GM18868 (cell line): ENCODE results near the gene ALK.

Experiments
- ATAC-seq: cut with Tn5 transposase; IDR thresholded peaks from one replicate; pipeline ENCODE4 v1.9.1; 2021; ENCODE audit warnings: mild to moderate bottlenecking, moderate library complexity; ENCODE audit not compliant: unreplicated experiment

ALK gene

DNA sequence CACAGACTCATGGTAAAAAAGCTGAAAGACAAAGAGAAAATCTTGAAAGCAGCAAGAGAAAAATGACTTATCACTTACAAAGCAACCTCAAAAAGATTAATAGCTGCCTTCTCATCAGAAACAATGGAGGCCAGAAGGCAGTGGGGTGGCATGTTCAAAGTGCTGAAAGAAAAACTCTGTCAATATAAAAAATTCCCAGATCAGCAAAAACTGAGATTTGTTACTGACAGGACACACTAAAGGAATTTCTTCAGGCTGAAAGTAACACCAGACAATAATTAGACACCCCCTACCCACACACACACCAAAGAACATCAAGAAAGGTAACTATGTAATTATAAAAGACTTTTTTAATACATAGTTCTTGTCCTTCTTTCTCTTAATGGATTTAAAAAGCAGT lies 495.0 kb downstream of the ALK start:
- ATAC-seq, result no peak

- no peak for ATAC-seq
These were observed 495.5 kb downstream of the ALK start for GRCh38 chr2:29425866-29426265.

DNA sequence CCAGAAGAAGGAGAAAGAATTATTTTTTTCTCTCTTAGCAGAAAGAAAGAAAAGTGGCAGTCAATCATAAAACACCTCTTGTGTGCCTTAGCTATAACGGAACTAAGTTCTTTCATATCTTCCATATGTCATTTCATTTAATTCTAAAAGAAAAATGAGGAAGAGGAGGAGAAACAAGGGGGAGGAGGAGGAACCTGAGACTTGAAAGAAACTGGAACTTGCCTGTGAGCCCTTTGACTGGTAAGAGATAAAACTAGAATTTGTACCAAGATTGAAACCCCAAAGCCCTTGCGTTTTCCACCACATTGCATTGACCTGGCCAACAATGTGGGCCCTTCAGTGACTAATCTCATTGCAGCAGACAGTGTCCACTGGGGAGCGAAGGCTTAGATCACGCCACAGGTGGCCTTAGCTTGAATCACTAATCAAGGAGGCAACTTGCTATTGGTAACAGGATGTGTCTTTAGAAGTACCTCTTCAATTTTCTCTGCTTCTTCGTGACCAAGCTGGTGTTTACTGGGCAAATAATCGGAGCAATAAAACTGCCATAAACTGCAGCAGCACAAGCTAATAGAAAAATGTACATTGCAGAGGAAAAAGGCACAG lies 498.2 kb downstream of the ALK start:
- no peak for ATAC-seq

GRCh38 chr2:29420999-29421782 lies 500.2 kb downstream of the ALK start:
- no peak for ATAC-seq

GRCh38 chr2:29420464-29420863 lies 500.9 kb downstream of the ALK start:
- no peak for ATAC-seq

DNA sequence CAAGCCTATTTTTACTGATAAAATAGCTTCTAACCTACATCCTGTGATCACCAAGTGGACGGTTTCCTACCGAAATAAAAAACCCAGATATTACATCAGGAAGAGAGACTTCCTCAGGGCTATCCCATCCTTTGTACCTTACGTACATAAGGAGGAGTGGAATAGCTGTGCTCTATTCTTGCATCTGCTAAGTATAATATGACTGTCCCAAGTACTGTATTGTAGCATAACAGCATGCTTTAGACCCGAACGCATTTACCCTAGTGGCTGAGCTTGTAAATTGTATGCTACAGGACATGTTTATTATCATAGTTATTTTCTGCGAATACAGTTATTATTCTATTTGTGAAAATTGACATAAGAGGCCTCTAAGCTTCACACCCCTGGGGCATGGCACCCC lies 503.8 kb downstream of the ALK start:
- no peak for ATAC-seq

DNA sequence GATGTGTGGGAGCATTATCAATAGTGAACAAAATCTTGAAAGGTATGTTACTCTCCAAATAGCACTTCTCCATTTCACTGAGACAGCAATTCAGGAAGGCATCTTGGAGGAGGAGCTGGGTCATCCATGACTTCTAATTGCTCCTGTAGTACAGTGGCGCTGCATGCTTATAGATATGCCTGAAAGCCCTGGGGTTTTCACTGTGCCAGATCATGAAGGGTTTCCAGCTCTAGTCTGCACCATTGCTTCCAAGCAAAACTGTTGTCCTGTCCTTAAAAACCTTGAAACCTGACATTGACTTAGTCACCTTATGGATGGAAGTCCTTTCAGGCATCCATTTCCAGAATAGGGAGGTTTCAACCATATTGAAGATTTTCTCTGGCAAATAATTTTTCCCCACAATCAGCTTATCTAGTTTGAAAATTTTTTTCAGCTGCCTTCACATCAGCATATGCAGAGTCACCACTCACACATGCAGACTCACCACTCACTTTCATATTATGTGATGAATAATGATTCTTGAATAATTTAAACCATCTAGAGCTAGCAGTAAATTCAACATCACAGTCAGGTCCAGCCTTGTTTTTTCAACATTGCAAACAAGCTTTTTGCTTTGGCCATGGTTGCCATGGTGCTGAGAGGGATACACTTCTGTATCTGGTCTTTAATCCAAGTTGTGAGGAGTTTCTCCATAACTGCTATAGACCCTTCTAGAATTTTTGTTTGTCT lies 509.0 kb downstream of the ALK start:
- no peak for ATAC-seq

DNA sequence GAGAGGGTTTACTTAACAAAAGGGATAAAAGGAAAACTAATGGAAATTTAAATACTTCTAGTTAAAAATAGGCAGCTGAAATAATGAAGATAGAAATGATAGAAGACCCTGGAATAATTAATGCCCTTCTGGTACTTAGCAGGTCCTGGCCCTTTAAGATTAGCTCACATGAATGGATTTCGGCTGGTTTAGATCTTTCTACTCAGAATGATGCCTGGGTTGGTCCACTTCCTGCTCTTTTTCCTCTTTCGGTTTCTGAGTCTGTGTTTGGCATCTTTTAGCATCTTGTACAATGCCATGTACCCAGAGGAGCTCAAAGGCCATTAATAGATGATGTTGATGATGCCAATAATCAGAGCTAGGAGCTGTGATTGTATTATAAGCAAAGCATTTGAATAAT lies 515.7 kb downstream of the ALK start:
- ATAC-seq, result no peak

DNA sequence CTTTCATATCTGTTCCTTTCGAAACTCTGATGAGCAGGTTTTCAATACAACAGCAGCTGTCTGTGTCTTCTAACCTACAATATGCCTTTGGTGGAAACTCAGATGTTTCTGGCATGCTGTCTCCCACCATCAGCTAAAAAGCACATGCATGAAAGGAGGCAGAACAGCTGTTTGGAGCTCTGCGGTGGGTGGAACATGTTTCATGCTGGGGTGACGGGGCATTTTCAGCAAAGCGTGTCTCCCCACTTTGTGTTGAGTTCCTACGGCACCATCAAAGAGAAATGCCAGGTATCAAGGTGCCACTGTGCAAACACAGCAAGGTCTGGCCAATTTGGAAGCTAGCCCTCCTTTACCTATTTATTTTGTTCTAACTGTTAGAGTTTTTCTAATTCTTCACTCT lies 516.1 kb downstream of the ALK start:
- no peak for ATAC-seq

- ATAC-seq, result no peak
These were observed 519.4 kb downstream of the ALK start for GRCh38 chr2:29401994-29402393.

DNA sequence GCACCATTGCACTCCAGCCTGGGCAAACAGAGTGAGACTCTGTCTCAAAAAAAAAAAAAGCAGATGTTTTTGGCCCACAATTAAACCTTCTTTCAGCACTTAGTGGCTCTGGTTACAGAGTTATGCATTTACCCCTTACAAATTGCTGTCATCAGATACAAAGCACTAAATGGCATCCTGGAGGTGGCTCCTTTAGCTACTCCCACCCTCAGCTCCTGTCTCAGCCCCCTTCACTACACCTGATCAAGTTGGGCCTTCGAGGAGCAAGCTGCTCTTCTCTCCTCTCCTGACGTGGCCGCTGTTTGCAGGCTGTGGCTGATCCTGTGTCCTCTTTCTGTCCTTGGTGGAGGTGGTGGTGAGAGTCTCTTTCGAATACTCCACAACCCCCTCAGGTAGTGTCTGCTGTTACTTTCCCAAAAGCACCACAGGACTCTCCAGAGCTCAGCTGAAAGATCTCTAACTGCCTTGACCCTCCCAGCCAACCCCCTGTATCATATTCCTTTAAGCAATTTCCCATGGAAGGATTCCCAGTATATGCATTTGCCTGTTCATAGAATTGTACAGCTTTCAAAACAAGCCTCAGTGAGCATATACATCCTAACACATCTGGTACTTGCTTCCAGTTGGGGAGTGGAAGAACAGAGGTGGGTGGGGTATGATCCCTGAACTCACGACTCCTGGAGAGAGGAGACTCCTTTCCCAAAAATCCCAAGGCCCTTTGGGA lies 520.3 kb downstream of the ALK start:
- ATAC-seq, result no peak

GRCh38 chr2:29398384-29399237 lies 522.8 kb downstream of the ALK start:
- no peak for ATAC-seq

DNA sequence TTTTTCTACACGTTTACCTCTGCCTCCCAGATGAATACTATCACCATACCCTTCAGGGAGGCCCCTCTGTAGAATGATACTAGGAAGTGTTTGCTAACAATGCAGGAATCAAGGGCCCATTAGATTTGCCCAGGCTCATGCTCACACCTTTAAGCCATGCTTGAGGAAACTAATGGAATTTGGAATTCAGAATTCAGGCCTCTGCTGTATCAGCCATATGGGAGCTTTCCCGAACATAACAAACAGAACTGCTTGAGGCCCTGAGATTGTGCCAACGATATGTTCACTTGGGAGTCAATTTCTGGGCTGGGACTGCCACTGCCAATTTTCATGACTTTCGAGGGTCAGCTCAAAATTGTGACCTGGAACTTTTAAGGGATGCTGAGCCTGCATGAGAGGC lies 523.7 kb downstream of the ALK start:
- no peak for ATAC-seq

- ATAC-seq, result no peak
These were observed 524.3 kb downstream of the ALK start for GRCh38 chr2:29397039-29397438.

DNA sequence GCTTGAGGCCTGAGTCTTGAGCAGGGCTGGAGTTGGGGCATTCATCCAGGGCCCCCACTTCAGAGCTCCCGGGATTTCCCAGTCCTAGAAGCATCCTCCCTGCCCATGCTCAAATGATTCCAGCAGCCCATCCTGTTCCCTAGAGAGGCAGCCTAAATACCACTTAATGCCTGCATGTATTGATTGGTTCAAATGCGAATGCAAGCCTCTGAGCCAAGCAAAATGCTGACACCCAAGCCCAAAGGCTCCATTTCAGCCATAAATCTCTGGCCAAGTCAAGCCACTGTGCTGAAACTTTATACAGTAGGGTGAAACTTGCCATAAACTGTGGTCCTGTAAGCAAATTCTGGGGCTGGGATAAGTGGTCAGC lies 526.4 kb downstream of the ALK start:
- ATAC-seq, result no peak

- no peak for ATAC-seq
These were observed 526.9 kb downstream of the ALK start for GRCh38 chr2:29394311-29394980.

GRCh38 chr2:29393676-29394075 lies 527.7 kb downstream of the ALK start:
- ATAC-seq, result no peak

DNA sequence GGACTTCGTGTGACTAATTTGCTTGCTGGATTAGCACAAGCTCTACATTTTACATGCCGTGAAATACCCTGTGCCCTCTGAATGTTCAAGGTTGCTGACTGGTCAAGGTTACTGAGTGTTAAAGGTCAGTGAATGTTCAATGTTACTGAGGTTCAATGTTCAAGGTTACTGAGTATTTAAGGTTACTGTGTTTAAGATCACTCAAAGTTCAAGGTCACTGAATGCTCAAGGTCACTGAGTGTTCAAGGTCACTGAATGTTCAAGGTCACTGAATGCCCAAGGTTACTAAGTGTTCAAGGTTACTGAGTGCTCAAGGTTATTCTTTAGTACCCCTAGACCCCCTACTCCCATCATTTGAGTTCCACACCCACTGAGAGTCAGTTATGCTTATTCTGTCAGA lies 528.6 kb downstream of the ALK start:
- no peak for ATAC-seq

DNA sequence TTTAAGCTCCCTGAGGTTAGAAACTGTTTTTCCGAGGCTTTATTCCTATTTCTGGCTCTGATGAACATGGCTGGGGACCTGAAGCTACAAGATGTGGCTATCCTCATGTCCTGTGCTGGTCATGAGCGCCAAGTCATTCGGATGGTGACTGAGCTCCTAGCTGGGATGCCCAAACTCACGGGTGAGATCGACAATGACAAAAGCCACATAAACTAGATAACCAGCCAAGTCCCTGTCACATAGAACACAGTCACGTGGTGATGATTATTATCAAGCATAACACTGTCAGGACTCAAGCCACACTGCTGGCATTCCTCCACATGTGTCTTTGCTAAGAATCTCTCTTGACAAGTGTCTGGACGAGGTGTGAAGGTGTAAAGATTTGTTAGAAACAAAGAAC lies 531.2 kb downstream of the ALK start:
- no peak for ATAC-seq

GRCh38 chr2:29389686-29390085 lies 531.7 kb downstream of the ALK start:
- no peak for ATAC-seq
